AG04450 (cell line): ENCODE data around the gene LYRM9. TPM values are rescaled to one million over a fixed set of nuclear protein-coding genes. Genes with fewer than 3 reads are reported as not detected.

Experiments
- CTCF ChIA-PET: fragments of 300-600, 350-600 bp; formaldehyde crosslinking; extraction: SDS; loops from one replicate; lab custom pipeline; 2022; ENCODE audit warnings: antibody characterized with exemption, inconsistent platforms; lab: Charles Lee
- POLR2A ChIA-PET: fragments of 350-600 bp; formaldehyde crosslinking; extraction: SDS; loops from one replicate; lab custom pipeline; 2021; ENCODE audit warnings: antibody characterized with exemption, inconsistent platforms; lab: Yijun Ruan, JAX
- DNase-seq: peaks from one replicate; pipeline ENCODE4 v3.0.0-alpha.2; 2011; ENCODE audit warnings: low read depth, low spot score
- H3K27ac ChIP-seq: one replicate; pipeline ENCODE4 v1.5.1; 2012; ENCODE audit warnings: low read depth, low read length, control low read depth
- H3K27me3 ChIP-seq: one replicate; pipeline ENCODE4 v1.6.0; 2012; ENCODE audit warnings: low read length; ENCODE audit not compliant: control insufficient read depth, insufficient read depth
- H3K4me3 ChIP-seq: 2 replicates; pipeline ENCODE4 v1.5.1; 2011; ENCODE audit warnings: mild to moderate bottlenecking, low read depth, low read length, control low read depth
- H3K9me3 ChIP-seq: 2 replicates; pipeline ENCODE4 v1.5.1; 2012; ENCODE audit warnings: low read length; ENCODE audit not compliant: control insufficient read depth, insufficient read depth
- CTCF ChIP-seq: IDR thresholded peaks from 2 replicates; pipeline ENCODE4 v1.5.1; 2011; ENCODE audit warnings: low read depth, low read length, control low read depth, inconsistent platforms
- polyA plus RNA-seq: library from polyadenylated mRNA; depleted of rRNA; stranded (reverse); fragments of >200 nt; gene quantifications from 2 replicates; pipeline ENCODE4 v1.2.3, GENCODE V29; 2011

Gene LYRM9
- polyA plus RNA-seq, 1 experiment = 4.9 TPM

DNA sequence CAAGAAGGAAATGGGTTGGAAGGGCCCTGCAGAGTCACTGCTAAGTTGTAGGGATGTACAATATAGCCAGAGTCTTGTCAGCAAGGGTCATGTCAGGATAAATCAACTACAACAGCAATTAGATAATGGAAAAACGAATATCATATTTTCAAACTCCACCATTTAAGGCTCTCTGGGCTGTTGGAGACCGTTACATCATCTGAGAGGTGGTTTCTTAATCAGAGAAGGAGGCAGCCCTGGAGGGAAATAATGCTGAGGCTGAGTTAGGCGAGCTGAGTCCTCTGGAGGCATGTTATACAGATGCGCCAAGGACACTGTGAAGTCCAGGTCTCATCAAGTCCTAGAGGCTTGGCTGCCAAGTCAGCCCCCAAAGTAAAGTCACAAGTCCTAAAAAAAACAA is 30.3 kb downstream of the LYRM9 start:
- DNase-seq = no peak
- Histone ChIP-seq H3K27ac (no peak overlapping the region), H3K27me3 (peaks cover 4% of the 10 kb centered on the region), H3K4me3 (no peak overlapping the region), H3K9me3 (no peaks in the 10 kb centered on the region)
- POLR2A ChIA-PET = no interaction called here
- CTCF ChIA-PET = no interaction called here
- TF ChIP-seq CTCF = no peak

DNA sequence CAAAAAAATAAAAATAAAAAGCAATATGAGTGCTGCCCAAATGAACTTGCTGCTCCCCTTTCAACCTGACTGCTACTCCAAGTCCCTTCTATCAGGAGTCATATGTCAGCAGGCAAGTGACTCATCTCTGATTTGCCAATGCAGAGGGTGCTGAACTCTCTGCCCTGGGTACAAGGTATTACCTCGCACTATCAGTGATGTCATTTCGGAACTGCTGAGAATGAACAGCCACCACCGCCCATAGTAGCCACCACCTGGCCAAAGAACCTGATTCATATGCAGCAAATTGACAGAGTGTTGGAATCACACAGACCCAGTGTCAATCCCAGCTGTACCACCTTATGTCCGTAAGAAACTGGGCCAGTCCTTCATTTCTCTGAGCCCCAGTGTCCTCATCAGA is 31.2 kb downstream of the LYRM9 start:
- ChIA-PET POLR2A (no interaction called here), CTCF (no interaction called here)
- H3K9me3 ChIP-seq = no peaks in the 10 kb centered on the region
- TF ChIP-seq CTCF = no peak
- peaks cover 4% of the 10 kb centered on the region for H3K27me3 ChIP-seq
- H3K27ac ChIP-seq = no peak overlapping the region
- DNase-seq = no peak
- H3K4me3 ChIP-seq = no peak overlapping the region

DNA sequence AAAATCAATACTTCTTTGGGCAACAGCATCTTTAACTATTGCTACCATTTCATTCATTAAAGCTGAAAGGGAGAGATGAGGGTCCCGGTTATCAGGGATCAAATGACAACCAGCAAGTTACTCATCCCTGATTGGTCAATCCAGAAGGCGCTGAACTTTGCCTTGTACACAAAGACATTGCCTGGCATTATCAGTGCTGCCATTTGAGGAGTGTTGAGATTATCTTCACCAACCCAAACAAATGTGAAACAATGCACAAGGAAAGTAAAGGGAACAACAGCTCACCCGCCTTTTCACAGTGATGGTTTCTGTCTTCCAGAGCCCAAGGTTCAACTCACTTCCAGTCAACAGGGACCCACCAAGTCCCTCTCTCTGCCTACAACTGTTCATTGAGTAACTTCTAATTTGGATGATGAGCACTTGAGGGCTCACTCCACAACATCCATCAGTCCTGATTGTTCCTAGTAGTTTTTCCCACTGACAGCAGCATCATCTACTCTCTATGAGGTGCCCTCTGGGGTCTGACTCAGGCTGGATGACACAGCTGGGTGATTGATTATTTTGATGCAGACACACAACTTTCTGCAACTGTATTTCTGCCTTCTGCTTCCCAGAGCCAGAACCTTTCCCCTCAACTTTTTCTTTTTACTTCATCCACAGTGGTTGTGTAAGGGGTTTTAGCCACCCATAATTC is 32.0 kb downstream of the LYRM9 start:
- Histone ChIP-seq H3K4me3 (no peak overlapping the region), H3K27ac (no peak overlapping the region), H3K9me3 (no peaks in the 10 kb centered on the region), H3K27me3 (peaks cover 4% of the 10 kb centered on the region)
- DNase-seq = no peak
- POLR2A ChIA-PET = no interaction called here
- TF ChIP-seq CTCF = no peak
- CTCF ChIA-PET = interaction anchor here (1.3 kb wide), 1 partner anchor 56 kb away, joined by 3 read pairs; no protein-coding TSS in a partner anchor

GRCh38 chr17:27858621-27859305 is 34.4 kb downstream of the LYRM9 start:
- ChIA-PET POLR2A (no interaction called here), CTCF (interaction anchor here (1.2 kb wide), 1 partner anchor 21 kb away, joined by 6 read pairs; no protein-coding TSS in a partner anchor)
- no peaks in the 10 kb centered on the region for H3K9me3 ChIP-seq
- DNase-seq = no peak
- TF ChIP-seq CTCF = no peak
- H3K4me3 ChIP-seq = no peak overlapping the region
- H3K27ac ChIP-seq = no peak overlapping the region
- H3K27me3 ChIP-seq = peaks cover 4% of the 10 kb centered on the region
